Measurements from ENCODE around the gene MRAP2. TPM values are rescaled to one million over a fixed set of nuclear protein-coding genes. Genes with fewer than 3 reads are reported as not detected.

MRAP2 gene
- total and polyA plus RNA-seq, 2 donors (not counting 3 experiments of a cell fraction or from before 2014, with no cell fraction given) = 5.8 to 8.6 TPM

DNA sequence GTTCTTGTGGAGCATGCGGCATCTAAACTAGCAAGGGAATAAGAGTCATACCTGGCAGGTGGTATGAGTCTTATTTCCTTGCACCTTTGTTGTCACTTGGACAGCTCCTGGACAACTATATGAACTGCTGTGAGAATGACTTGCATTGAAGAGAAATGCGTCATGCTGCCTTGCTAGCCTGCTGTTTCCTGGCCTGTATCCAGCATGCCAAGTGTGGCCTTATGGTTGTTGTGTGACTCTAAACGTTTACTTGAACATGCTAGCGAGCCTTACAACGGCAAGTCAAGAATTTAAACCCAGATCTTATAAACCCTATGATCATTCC, 103.4 kb downstream of the MRAP2 start:
- Histone ChIP-seq H2AFZ (ENCODE audit: low read depth, low read length) (no peak overlapping the region), H3K36me3 (ENCODE audit: control insufficient read depth in 2 of 2, extremely low read depth in 1 of 2, insufficient read depth in 2 of 2, low read length in 2 of 2) (no peaks in the 10 kb centered on the region), H3K27me3 (ENCODE audit: control insufficient read depth in 2 of 2, insufficient read depth in 2 of 2, low read length in 2 of 2) (no peaks in the 10 kb centered on the region), H3K4me2 (ENCODE audit: insufficient read depth, low read length) (no peak overlapping the region), H3K9ac (replicated peaks; ENCODE audit: extremely low read depth, insufficient read depth, low read length) (no peak overlapping the region), H3K9me1 (replicated peaks; ENCODE audit: control insufficient read depth, extremely low read depth, insufficient read depth, low read length) (no peaks in the 10 kb centered on the region), H3K27ac (ENCODE audit: insufficient read depth, low read depth, low read length) (no peak overlapping the region), H3K9me3 (replicated peaks; ENCODE audit: control insufficient read depth, insufficient read depth, low read length) (no peaks in the 10 kb centered on the region), H4K20me1 (replicated peaks; ENCODE audit: control insufficient read depth, extremely low read depth, insufficient read depth, low read length) (no peaks in the 10 kb centered on the region), H3K4me1 (ENCODE audit: control insufficient read depth, extremely low read depth, insufficient read depth, low read length) (peaks cover 16% of the 10 kb centered on the region), H3K79me2 (ENCODE audit: control insufficient read depth, insufficient read depth, low read length) (no peaks in the 10 kb centered on the region), H3K4me3 (replicated peaks in 1 of 3; ENCODE audit: insufficient read depth in 1 of 3, low read depth in 1 of 3, low read length in 3 of 3) (no peak overlapping the region)
- CTCF ChIA-PET = no interaction called here
- POLR2A ChIA-PET = no interaction called here
- BruUV-seq (replicated peaks) = no TSS peak
- dilution Hi-C loops (cut with MboI; ENCODE audit: extremely low pct_ligation_motif_present, low sequenced_read_pairs) (no loop called here), intact Hi-C loops (cut with micrococcal nuclease) (no loop called here)
- FAIRE-seq (no peak), DNase-seq (ENCODE audit: low read depth, low spot score) (no peak)
- TF ChIP-seq POLR2AphosphoS5 (IDR thresholded peaks at IDR 0.05; ENCODE audit: insufficient read depth, low read depth, low read length) (no peak), POLR2A (IDR thresholded peaks at IDR 0.05; ENCODE audit: low read depth, low read length) (no peak), MYC (IDR thresholded peaks at IDR 0.05; ENCODE audit: low read depth, low read length) (no peak), JUN (IDR thresholded peaks at IDR 0.05; ENCODE audit: borderline replicate concordance, insufficient read depth, insufficient read length, low read depth) (no peak), GATA2 (IDR thresholded peaks at IDR 0.05; ENCODE audit: insufficient read depth, insufficient read length, low read depth, low read length) (no peak), CTCF (IDR thresholded peaks at IDR 0.05; ENCODE audit: extremely low read depth in 1 of 2, insufficient read depth in 1 of 2, low read depth in 1 of 2, low read length in 2 of 2) (no peak), EZH2 (IDR thresholded peaks at IDR 0.05; ENCODE audit: borderline replicate concordance, low read depth, low read length, severe bottlenecking) (no peak), FOS (IDR thresholded peaks at IDR 0.05; ENCODE audit: borderline replicate concordance, insufficient read depth, low read length) (no peak)
- TF ChIP-seq, protein P1, sequence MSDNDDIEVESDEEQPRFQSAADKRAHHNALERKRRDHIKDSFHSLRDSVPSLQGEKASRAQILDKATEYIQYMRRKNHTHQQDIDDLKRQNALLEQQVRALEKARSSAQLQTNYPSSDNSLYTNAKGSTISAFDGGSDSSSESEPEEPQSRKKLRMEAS (IDR thresholded peaks at IDR 0.05; ENCODE audit: insufficient read depth, insufficient read length) = no peak
